Smooth muscle cell (in vitro differentiated cells): ENCODE measurements around the gene IL17F. TPM values are rescaled to one million over a fixed set of nuclear protein-coding genes. Genes with fewer than 3 reads are reported as not detected.

Experiments used
- DNase-seq: peaks from one replicate; lab custom pipeline; 2025; ENCODE audit not compliant: unreplicated experiment; lab: John Stamatoyannopoulos, UW
- H2AFZ ChIP-seq: fragments of 200-600 bp; sonication (generic); 2 replicates; pipeline ENCODE4 v1.6.0; 2016; ENCODE audit warnings: antibody characterized with exemption, low read depth, mild to moderate bottlenecking
- H3F3A ChIP-seq: fragments of 200-600 bp; sonication (generic); 2 replicates; pipeline ENCODE4 v1.6.0; 2017; ENCODE audit warnings: antibody characterized with exemption, low read depth
- H3K27ac ChIP-seq: fragments of 200-600 bp; sonication (generic); 2 replicates; pipeline ENCODE4 v1.5.1; 2016; ENCODE audit warnings: low read depth, mild to moderate bottlenecking
- H3K27me3 ChIP-seq: fragments of 200-600 bp; sonication (generic); 2 replicates; pipeline ENCODE4 v1.6.1; 2016; ENCODE audit warnings: low read depth, mild to moderate bottlenecking
- H3K36me3 ChIP-seq: fragments of 200-600 bp; sonication (generic); 2 replicates; pipeline ENCODE4 v1.5.1; 2016; ENCODE audit warnings: low read depth
- H3K4me1 ChIP-seq: fragments of 200-600 bp; sonication (generic); 2 replicates; pipeline ENCODE4 v1.5.1; 2016; ENCODE audit warnings: low read depth
- H3K4me2 ChIP-seq: fragments of 200-600 bp; sonication (generic); 2 replicates; pipeline ENCODE4 v1.6.0; 2016; ENCODE audit warnings: mild to moderate bottlenecking
- H3K4me3 ChIP-seq: fragments of 200-600 bp; sonication (generic); 2 replicates; pipeline ENCODE4 v1.5.1; 2016; ENCODE audit warnings: mild to moderate bottlenecking
- H3K79me2 ChIP-seq: fragments of 200-600 bp; sonication (generic); 2 replicates; pipeline ENCODE4 v1.6.0; 2016; ENCODE audit warnings: low read depth, mild to moderate bottlenecking
- H3K9ac ChIP-seq: fragments of 200-600 bp; sonication (generic); 2 replicates; pipeline ENCODE4 v1.6.0; 2016; ENCODE audit warnings: low read depth
- H3K9me3 ChIP-seq: fragments of 200-600 bp; sonication (generic); replicated peaks from 2 replicates; pipeline ENCODE4 v1.5.1; 2016; ENCODE audit warnings: low read depth
- H4K20me1 ChIP-seq: fragments of 200-600 bp; sonication (generic); 2 replicates; pipeline ENCODE4 v1.6.0; 2016; ENCODE audit warnings: low read depth
- CTCF ChIP-seq: fragments of 200-600 bp; sonication (generic); IDR thresholded peaks from 2 replicates; pipeline ENCODE4 v1.5.1; 2017; ENCODE audit warnings: borderline replicate concordance, mild to moderate bottlenecking, antibody characterized with exemption; ENCODE audit not compliant: insufficient read depth, poor library complexity, severe bottlenecking
- WGBS: methylation state at CpG from one replicate; pipeline ENCODE4 v1.1.7; 2016; ENCODE audit warnings: low lambda C conversion rate; 5-methylcytosine and 5-hydroxymethylcytosine counted together
- polyA plus RNA-seq: library from polyadenylated mRNA; unstranded; fragments of >200 nt; fragmentation: Nextera tagmentation; extraction: Ambion mirVana; gene quantifications from 2 replicates; pipeline ENCODE4 v1.2.1, GENCODE V29; 2016
- total RNA-seq: library from RNA; depleted of rRNA; stranded (reverse); fragments of >200 nt; gene quantifications from 2 replicates; pipeline ENCODE4 v1.2.3, GENCODE V29; 2014

IL17F gene
- total and polyA plus RNA-seq, 2 experiments from 2014 or later, result not detected

- H3K27ac ChIP-seq, result no peak overlapping the region
- H3K36me3 ChIP-seq, result no peaks in the 10 kb centered on the region
- H3K4me1 ChIP-seq, result no peaks in the 10 kb centered on the region
- H4K20me1 ChIP-seq, result no peaks in the 10 kb centered on the region
- TF ChIP-seq CTCF, result no peak
- no peaks in the 10 kb centered on the region for H3F3A ChIP-seq
- H3K4me3 ChIP-seq, result no peak overlapping the region
- H3K4me2 ChIP-seq, result no peak overlapping the region
- no peak for DNase-seq
- H3K9me3 ChIP-seq, result no peaks in the 10 kb centered on the region
- H3K27me3 ChIP-seq, result peaks cover 7% of the 10 kb centered on the region
- 88% methylated on average over 2 of the region's 2 CpGs for WGBS
- no peak overlapping the region for H2AFZ ChIP-seq
- no peaks in the 10 kb centered on the region for H3K79me2 ChIP-seq
- no peak overlapping the region for H3K9ac ChIP-seq
Observed at GRCh38 chr6:52241819-52242218, 2.5 kb downstream of the IL17F start.

GRCh38 chr6:52233975-52234823, 10.1 kb downstream of the IL17F start:
- Histone ChIP-seq H3K9ac (no peak overlapping the region), H2AFZ (peak overlapping the region; percentile 56), H3K4me2 (peak overlapping the region; percentile 62), H3K27me3 (peaks cover 8% of the 10 kb centered on the region), H3K4me1 (no peaks in the 10 kb centered on the region), H4K20me1 (no peaks in the 10 kb centered on the region), H3K9me3 (no peaks in the 10 kb centered on the region), H3F3A (no peaks in the 10 kb centered on the region), H3K79me2 (no peaks in the 10 kb centered on the region), H3K27ac (no peak overlapping the region), H3K4me3 (no peak overlapping the region), H3K36me3 (no peaks in the 10 kb centered on the region)
- no peak for DNase-seq
- WGBS, result 54% methylated on average over 15 of the region's 15 CpGs
- peak; percentile 44 for TF ChIP-seq CTCF

- H3K36me3 ChIP-seq, result no peaks in the 10 kb centered on the region
- no peaks in the 10 kb centered on the region for H4K20me1 ChIP-seq
- no peaks in the 10 kb centered on the region for H3K79me2 ChIP-seq
- no peak overlapping the region for H3K4me2 ChIP-seq
- no peak for DNase-seq
- peaks cover 8% of the 10 kb centered on the region for H3K27me3 ChIP-seq
- H3K9ac ChIP-seq, result no peak overlapping the region
- no peaks in the 10 kb centered on the region for H3K9me3 ChIP-seq
- no peak for TF ChIP-seq CTCF
- 67% methylated on average over 4 of the region's 4 CpGs for WGBS
- H3K27ac ChIP-seq, result no peak overlapping the region
- no peaks in the 10 kb centered on the region for H3F3A ChIP-seq
- H3K4me3 ChIP-seq, result no peak overlapping the region
- H3K4me1 ChIP-seq, result no peaks in the 10 kb centered on the region
- H2AFZ ChIP-seq, result no peak overlapping the region
Observed at GRCh38 chr6:52233005-52233404, 11.3 kb downstream of the IL17F start.
